K562 (cell line): ENCODE measurements around the gene NECTIN4. TPM values are rescaled to one million over a fixed set of nuclear protein-coding genes. Genes with fewer than 3 reads are reported as not detected.

Source experiments
- CBX5 ChIP-seq: IDR thresholded peaks from 2 replicates; pipeline ENCODE4 v1.6.1; 2014; ENCODE audit warnings: low read depth, borderline replicate concordance
- E2F6 ChIP-seq, 2 experiments: IDR thresholded peaks; 2 replicates each; pipeline ENCODE4 v1.6.1; 2011; ENCODE audit warnings: borderline replicate concordance in 1 of 2, control low read depth in 1 of 2, low read depth in 1 of 2, low read length in 1 of 2, mild to moderate bottlenecking in 1 of 2, mixed read lengths in 1 of 2, moderate library complexity in 1 of 2; ENCODE audit not compliant: insufficient read depth in 1 of 2, insufficient read length in 1 of 2, poor library complexity in 1 of 2, severe bottlenecking in 1 of 2; ENCODE audit errors: extremely low read depth in 1 of 2
- GATAD2B ChIP-seq: fragments of 450-650 bp; IDR thresholded peaks from 2 replicates; pipeline ENCODE4 v1.6.1; 2017; ENCODE audit warnings: mild to moderate bottlenecking, borderline replicate concordance
- HNRNPLL ChIP-seq: fragments of 200-400 bp; formaldehyde crosslinking; IDR thresholded peaks from 2 replicates; pipeline ENCODE4 v1.6.1; 2017; ENCODE audit warnings: low read length, low read depth, mild to moderate bottlenecking; ENCODE audit not compliant: poor library complexity, severe bottlenecking
- ILF3 ChIP-seq: fragments of 450-650 bp; IDR thresholded peaks from 2 replicates; pipeline ENCODE4 v1.6.1; 2018; ENCODE audit warnings: antibody characterized with exemption, mild to moderate bottlenecking, moderate library complexity, borderline replicate concordance
- JUNB ChIP-seq: fragments of 450-650 bp; formaldehyde crosslinking; conservative IDR thresholded peaks from 2 replicates; pipeline ENCODE4 v1.4.0; 2020; ENCODE audit warnings: mild to moderate bottlenecking
- NR1H2 ChIP-seq: sonication (generic); formaldehyde crosslinking; IDR thresholded peaks from 2 replicates; pipeline ENCODE4 v1.4.0; 2020; ENCODE audit warnings: mild to moderate bottlenecking, missing genetic modification reagents
- PHB ChIP-seq: fragments of 250-450 bp; sonication (Bioruptor Pico); IDR thresholded peaks from 2 replicates; pipeline ENCODE4 v1.5.0; 2021
- TCF7L2 ChIP-seq: fragments of 150-350 bp; IDR thresholded peaks from 2 replicates; pipeline ENCODE4 v1.6.1; 2016; ENCODE audit warnings: low read depth, mild to moderate bottlenecking, low read length, moderate library complexity
- THRAP3 ChIP-seq: fragments of 450-650 bp; IDR thresholded peaks from 2 replicates; pipeline ENCODE4 v1.6.1; 2016; ENCODE audit warnings: mild to moderate bottlenecking, inconsistent platforms, borderline replicate concordance
- UBTF ChIP-seq, 2 experiments: IDR thresholded peaks; 2 replicates each; pipeline ENCODE4 v1.6.1; 2012; ENCODE audit warnings: improper control_type of control experiment in 2 of 2, low read depth in 2 of 2, low read length in 2 of 2, borderline replicate concordance in 1 of 2
- ZNF274 ChIP-seq: IDR thresholded peaks from 2 replicates; pipeline ENCODE4 v1.6.1; 2011; ENCODE audit warnings: low read depth, mild to moderate bottlenecking, low read length, moderate library complexity, borderline replicate concordance
- ZNF318 ChIP-seq, 2 experiments: fragments of 450-650 bp; IDR thresholded peaks; 2 replicates each; pipeline ENCODE4 v1.6.1; 2016; ENCODE audit warnings: mild to moderate bottlenecking in 2 of 2, borderline replicate concordance in 1 of 2, low read depth in 1 of 2, moderate library complexity in 1 of 2
- ZNF583 ChIP-seq: fragments of 250-450 bp; sonication (Bioruptor Pico); IDR thresholded peaks from 2 replicates; pipeline ENCODE4 v1.4.0; 2020
- polyA plus RNA-seq, 8 experiments: library from polyadenylated mRNA; depleted of rRNA in 4 of 8; stranded (reverse) in 5 of 8; unstranded in 3 of 8; fragments of >200 nt; fragmentation: Nextera tagmentation in 2 of 8; fragmentation: Illumina TruSeq in 1 of 8; extraction: Ambion mirVana in 2 of 8; extraction: Trizol in 1 of 8; gene quantifications; 2 replicates each; pipeline versions ENCODE4 v1.2.1 to v1.2.3, GENCODE V29; 2011 to 2014; ENCODE audit warnings: inconsistent platforms in 1 of 8, missing spikeins in 1 of 8
- total RNA-seq, 7 experiments: library from RNA; depleted of rRNA in 6 of 7; stranded (reverse); fragments of >200 nt in 6 of 7; fragmentation: Illumina TruSeq in 2 of 7; extraction: Trizol in 2 of 7; gene quantifications; 2 replicates each; pipeline versions ENCODE4 v1.2.1 to v1.2.3, GENCODE V29; 2011 to 2021; ENCODE audit warnings: low replicate concordance in 1 of 7

NECTIN4 gene
- total and polyA plus RNA-seq, 9 of the 15 experiments (the other 6 are each of a cell fraction or from before 2014, with no cell fraction given): 0.01 to 0.09 TPM; not detected in 7

DNA sequence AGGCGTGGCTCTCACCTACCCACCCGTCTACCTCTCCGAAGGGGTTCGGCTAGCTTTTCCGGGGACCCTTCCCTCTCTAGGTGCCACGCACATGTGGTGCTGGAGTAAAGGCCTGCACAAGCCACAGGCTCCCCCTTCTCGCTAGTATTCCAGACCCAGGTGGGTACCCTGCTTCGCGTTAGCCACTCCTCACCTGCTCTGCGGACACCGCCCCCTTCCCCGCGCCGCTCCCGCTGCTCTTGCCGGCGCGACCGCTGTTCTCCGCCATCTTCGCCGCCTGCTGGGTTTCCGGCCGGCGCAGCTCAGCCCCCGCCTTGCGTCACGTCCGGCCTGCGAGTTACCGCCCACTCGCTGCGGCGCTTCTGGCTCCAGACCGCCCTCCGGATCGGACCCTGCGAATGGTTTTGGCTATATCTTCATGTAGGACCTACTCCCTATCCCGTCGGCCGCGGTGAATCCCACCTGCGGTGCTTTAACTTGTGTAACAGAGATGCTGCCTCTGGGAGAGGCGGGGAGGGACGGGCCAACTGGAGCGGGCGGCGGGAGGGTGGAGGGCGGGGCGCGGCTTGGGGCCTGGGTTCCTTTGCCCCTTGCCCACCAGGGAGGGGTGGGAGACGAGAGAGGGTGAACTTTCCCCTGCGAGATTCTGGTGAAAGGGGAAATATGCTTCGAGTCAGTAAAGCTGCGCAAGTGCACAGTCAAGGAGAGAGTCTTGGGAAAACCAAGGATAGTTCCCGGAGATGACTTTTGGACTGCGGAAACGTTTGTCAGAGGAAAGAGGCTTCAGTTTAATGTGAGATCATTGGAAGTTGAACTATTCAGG, 28.6 kb upstream of the NECTIN4 start, which contains the start of the genes NIT1 and PFDN2 (continued):
- TF ChIP-seq NR1H2 (CRISPR knock-in tag): 0 out of 2 replicates have a peak, but pooled peaks have one; percentile 59
- TF ChIP-seq ILF3: no peak
- peak; percentile 85 for TF ChIP-seq HNRNPLL
- no peak for TF ChIP-seq PHB (CRISPR knock-in tag)
- no peak for TF ChIP-seq GATAD2B
- TF ChIP-seq ZNF583 (CRISPR knock-in tag): peak; percentile 57; the same call in 1 of the 2 replicates
- TF ChIP-seq E2F6 (IDR thresholded peaks at IDR 0.05; ENCODE audit: borderline replicate concordance in 1 of 2, extremely low read depth in 1 of 2, insufficient read depth in 1 of 2, insufficient read length in 1 of 2, low read depth in 1 of 2, low read length in 1 of 2, poor library complexity in 1 of 2, severe bottlenecking in 1 of 2): peak; percentile 21 to 40
- TF ChIP-seq TCF7L2: no peak
- TF ChIP-seq JUNB (CRISPR knock-in tag): no peak
- TF ChIP-seq UBTF (IDR thresholded peaks at IDR 0.05; ENCODE audit: borderline replicate concordance in 1 of 2, low read depth in 2 of 2, low read length in 2 of 2): 0 out of 4 replicates have a peak, but pooled peaks of 1 of the 2 experiments have one; percentile 24
- TF ChIP-seq ZNF274: no peak
- TF ChIP-seq ZNF318 (IDR thresholded peaks at IDR 0.05; ENCODE audit: borderline replicate concordance in 1 of 2, low read depth in 1 of 2): no peak
- TF ChIP-seq CBX5: no peak
- no peak for TF ChIP-seq THRAP3
